ENCODE measurements around the gene ARID5A.

The ARID5A gene

GRCh38 chr2:96528006-96528699 lies 8.4 kb upstream of the ARID5A start:
- peak; percentile 86 to 89 for DNase-seq

- no peak for DNase-seq
Observed at GRCh38 chr2:96528700-96529375, 7.7 kb upstream of the ARID5A start.

GRCh38 chr2:96529376-96530143 lies 7.0 kb upstream of the ARID5A start:
- no peak for DNase-seq

GRCh38 chr2:96530144-96530430 lies 6.5 kb upstream of the ARID5A start:
- DNase-seq: no peak

- DNase-seq: no peak
Observed at GRCh38 chr2:96530474-96531357, 5.8 kb upstream of the ARID5A start.

GRCh38 chr2:96531366-96531765 lies 5.2 kb upstream of the ARID5A start:
- no peak for DNase-seq

GRCh38 chr2:96531872-96532505 lies 4.6 kb upstream of the ARID5A start:
- DNase-seq: peak; percentile 89 to 93

GRCh38 chr2:96532641-96533291 lies 3.8 kb upstream of the ARID5A start:
- no peak for DNase-seq

GRCh38 chr2:96533292-96534073 lies 3.1 kb upstream of the ARID5A start:
- no peak for DNase-seq

DNA sequence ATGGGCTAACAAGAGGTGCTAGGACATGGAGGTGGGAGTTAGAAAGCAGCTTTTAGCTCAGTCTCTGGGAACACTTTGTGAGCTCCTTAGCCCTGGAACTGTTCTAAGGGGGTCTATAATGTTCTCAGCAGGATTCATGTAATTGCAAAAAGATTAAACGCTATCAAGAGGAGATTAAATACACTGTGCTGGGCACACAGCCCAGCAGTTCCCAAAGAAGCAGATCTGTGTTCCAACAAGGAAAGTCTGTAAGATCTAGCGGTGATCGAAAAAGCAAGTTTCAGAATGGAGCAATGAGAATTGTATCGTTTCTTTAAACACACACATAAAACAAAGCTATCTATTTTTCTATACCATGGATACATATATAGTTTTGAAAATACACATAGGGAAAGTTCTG lies 2.4 kb upstream of the ARID5A start:
- no peak for DNase-seq

GRCh38 chr2:96534701-96535181 lies 1.8 kb upstream of the ARID5A start:
- no peak for DNase-seq

GRCh38 chr2:96535331-96535730 lies 1.2 kb upstream of the ARID5A start:
- no peak for DNase-seq

- DNase-seq: peak; percentile 85 to 90
Observed at GRCh38 chr2:96537066-96537733, 648 bp downstream of the ARID5A start.

GRCh38 chr2:96537734-96538486 lies 1.4 kb downstream of the ARID5A start:
- peak in 1 of 2 experiments; percentile 49 for DNase-seq

DNA sequence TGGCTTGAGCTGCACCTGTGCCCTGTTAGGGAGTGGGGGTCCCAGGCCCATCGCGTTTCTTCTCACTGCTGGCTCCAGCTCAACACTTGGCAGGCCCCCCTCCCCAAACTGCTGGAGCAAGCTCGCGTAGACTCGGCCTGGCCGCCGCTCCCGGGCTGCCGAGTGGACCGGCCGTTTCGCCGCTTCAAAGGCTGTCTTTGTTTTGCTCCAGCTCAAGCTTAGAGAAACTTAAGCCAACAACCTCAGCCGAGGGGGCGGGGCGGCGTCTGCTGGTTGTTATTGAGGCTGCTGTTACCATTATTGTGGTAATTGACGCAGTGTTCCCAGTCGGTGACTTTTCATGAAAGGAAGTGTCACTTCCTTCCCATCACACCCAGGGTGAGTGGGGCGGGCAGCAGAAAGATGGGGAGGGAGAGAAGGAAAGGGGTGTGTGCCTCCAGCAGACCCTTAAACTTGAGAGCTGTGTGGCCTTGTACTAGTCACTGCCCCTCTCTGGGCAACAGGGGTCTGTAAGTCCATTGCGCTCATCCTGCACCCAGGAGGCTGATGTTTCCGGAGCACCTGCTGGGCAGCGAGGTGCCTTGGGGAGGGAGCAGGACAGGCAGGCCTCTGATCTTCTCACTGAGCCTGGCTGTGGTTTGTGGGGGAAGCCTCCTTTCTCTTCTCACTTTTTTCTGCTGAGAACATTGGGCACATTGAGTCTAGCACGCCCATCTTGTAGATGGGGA lies 2.1 kb downstream of the ARID5A start:
- peak; percentile 93 to 96 for DNase-seq

- no peak for DNase-seq
Observed at GRCh38 chr2:96539215-96539920, 2.8 kb downstream of the ARID5A start.

DNA sequence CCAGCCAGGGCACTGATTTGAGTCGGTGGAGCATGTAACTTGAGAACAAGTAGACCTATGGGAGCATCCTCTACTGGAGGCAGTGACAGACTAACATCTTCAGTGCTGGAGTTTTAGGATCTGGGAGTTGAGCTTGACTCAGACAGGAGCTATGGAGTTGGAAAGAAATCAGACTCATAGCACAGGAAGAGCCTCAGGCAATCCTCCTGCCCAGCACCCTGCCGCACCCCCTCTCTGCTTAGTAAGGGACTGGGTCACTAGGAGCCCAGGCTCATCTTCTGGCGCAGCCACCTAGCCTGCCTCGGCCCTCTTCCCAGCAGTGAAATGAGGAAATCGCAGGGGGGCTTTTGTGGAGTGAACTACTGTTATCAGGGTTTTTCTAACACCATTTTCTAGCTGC lies 3.6 kb downstream of the ARID5A start:
- DNase-seq: no peak
